Stimulated activated memory B cell treated with anti-CD40 and anti-IgM and Interleukin-4, amounts not matched to agents 10 μg/mL and 1 μg/mL and 100 μg/mL, for 72 hours (primary cell): ENCODE results near the gene IYD.
"Not testable (repeated sequence)": the region's sequence is repeated elsewhere in the genome, so short reads cannot be mapped to it uniquely, and the experiment has no call there.

Source experiments
- ATAC-seq: fragments of 150-1000 bp; cut with Tn5 transposase; 2 replicates; pipeline ENCODE4 v1.10.0; 2021
- H3K27ac Mint-ChIP-seq: one replicate; pipeline ENCODE4 v1.8.0; 2022; ENCODE audit warnings: mild to moderate bottlenecking, mixed read lengths
- H3K27me3 Mint-ChIP-seq: one replicate; pipeline ENCODE4 v1.8.0; 2022; ENCODE audit warnings: mixed read lengths
- H3K36me3 Mint-ChIP-seq: one replicate; pipeline ENCODE4 v1.8.0; 2022; ENCODE audit warnings: mixed read lengths
- H3K4me1 Mint-ChIP-seq: one replicate; pipeline ENCODE4 v1.8.0; 2022; ENCODE audit warnings: mixed read lengths
- H3K4me3 Mint-ChIP-seq: one replicate; pipeline ENCODE4 v1.8.0; 2022; ENCODE audit warnings: mild to moderate bottlenecking, moderate library complexity, mixed read lengths
- H3K9me3 Mint-ChIP-seq: one replicate; pipeline ENCODE4 v1.8.0; 2022; ENCODE audit warnings: mixed read lengths

Gene IYD

GRCh38 chr6:150425508-150425907, 56.7 kb downstream of the IYD start:
- Mint-ChIP-seq H3K4me1 (no peaks in the 10 kb centered on the region), H3K27me3 (no peaks in the 10 kb centered on the region), H3K36me3 (no peaks in the 10 kb centered on the region), H3K9me3 (no peaks in the 10 kb centered on the region), H3K4me3 (no peak overlapping the region), H3K27ac (no peak overlapping the region)
- no peak for ATAC-seq

GRCh38 chr6:150426198-150426597, 57.4 kb downstream of the IYD start:
- no peaks in the 10 kb centered on the region for H3K4me1 Mint-ChIP-seq
- no peak overlapping the region for H3K27ac Mint-ChIP-seq
- H3K9me3 Mint-ChIP-seq, result no peaks in the 10 kb centered on the region
- ATAC-seq, result no peak
- H3K27me3 Mint-ChIP-seq, result no peaks in the 10 kb centered on the region
- H3K36me3 Mint-ChIP-seq, result no peaks in the 10 kb centered on the region
- no peak overlapping the region for H3K4me3 Mint-ChIP-seq

GRCh38 chr6:150427037-150427602, 58.3 kb downstream of the IYD start:
- ATAC-seq, result no peak
- H3K36me3 Mint-ChIP-seq, result no peaks in the 10 kb centered on the region
- no peaks in the 10 kb centered on the region for H3K9me3 Mint-ChIP-seq
- no peaks in the 10 kb centered on the region for H3K4me1 Mint-ChIP-seq
- no peak overlapping the region for H3K4me3 Mint-ChIP-seq
- H3K27ac Mint-ChIP-seq, result no peak overlapping the region
- no peaks in the 10 kb centered on the region for H3K27me3 Mint-ChIP-seq

GRCh38 chr6:150427843-150428242, 59.0 kb downstream of the IYD start:
- H3K4me1 Mint-ChIP-seq, result no peaks in the 10 kb centered on the region
- no peak overlapping the region for H3K27ac Mint-ChIP-seq
- no peak for ATAC-seq
- H3K4me3 Mint-ChIP-seq, result no peak overlapping the region
- H3K36me3 Mint-ChIP-seq, result no peaks in the 10 kb centered on the region
- H3K27me3 Mint-ChIP-seq, result no peaks in the 10 kb centered on the region
- no peaks in the 10 kb centered on the region for H3K9me3 Mint-ChIP-seq

GRCh38 chr6:150430815-150431214, 62.0 kb downstream of the IYD start:
- no peak overlapping the region for H3K27ac Mint-ChIP-seq
- no peaks in the 10 kb centered on the region for H3K36me3 Mint-ChIP-seq
- H3K4me3 Mint-ChIP-seq, result no peak overlapping the region
- H3K4me1 Mint-ChIP-seq, result no peaks in the 10 kb centered on the region
- no peaks in the 10 kb centered on the region for H3K9me3 Mint-ChIP-seq
- ATAC-seq, result no peak
- H3K27me3 Mint-ChIP-seq, result no peaks in the 10 kb centered on the region

GRCh38 chr6:150435360-150435759, 66.5 kb downstream of the IYD start:
- Mint-ChIP-seq H3K4me1 (no peaks in the 10 kb centered on the region), H3K27ac (no peak overlapping the region), H3K4me3 (no peak overlapping the region), H3K27me3 (no peaks in the 10 kb centered on the region), H3K9me3 (peaks cover 8% of the 10 kb centered on the region), H3K36me3 (no peaks in the 10 kb centered on the region)
- ATAC-seq, result no peak

- Mint-ChIP-seq H3K4me1 (no peaks in the 10 kb centered on the region), H3K27ac (no peak overlapping the region), H3K27me3 (no peaks in the 10 kb centered on the region), H3K4me3 (no peak overlapping the region), H3K9me3 (peaks cover 10% of the 10 kb centered on the region), H3K36me3 (no peaks in the 10 kb centered on the region)
- ATAC-seq, result no peak
These were observed 67.0 kb downstream of the IYD start for GRCh38 chr6:150435832-150436231.

GRCh38 chr6:150439373-150439772, 70.6 kb downstream of the IYD start:
- Mint-ChIP-seq H3K36me3 (no peaks in the 10 kb centered on the region), H3K27ac (no peak overlapping the region), H3K27me3 (no peaks in the 10 kb centered on the region), H3K9me3 (peaks cover 10% of the 10 kb centered on the region), H3K4me1 (no peaks in the 10 kb centered on the region), H3K4me3 (no peak overlapping the region)
- no peak for ATAC-seq

GRCh38 chr6:150443621-150444020, 74.8 kb downstream of the IYD start:
- no peak for ATAC-seq
- Mint-ChIP-seq H3K9me3 (peaks cover 8% of the 10 kb centered on the region), H3K4me3 (no peak overlapping the region), H3K36me3 (no peaks in the 10 kb centered on the region), H3K27ac (no peak overlapping the region), H3K27me3 (no peaks in the 10 kb centered on the region), H3K4me1 (no peaks in the 10 kb centered on the region)

- Mint-ChIP-seq H3K4me3 (no peak overlapping the region), H3K4me1 (no peaks in the 10 kb centered on the region), H3K27me3 (no peaks in the 10 kb centered on the region), H3K9me3 (peaks cover 8% of the 10 kb centered on the region), H3K27ac (no peak overlapping the region), H3K36me3 (no peaks in the 10 kb centered on the region)
- ATAC-seq, result no peak
These were observed 75.5 kb downstream of the IYD start for GRCh38 chr6:150444308-150444707.

- Mint-ChIP-seq H3K4me1 (no peaks in the 10 kb centered on the region), H3K4me3 (no peak overlapping the region), H3K36me3 (no peaks in the 10 kb centered on the region), H3K9me3 (peaks cover 3% of the 10 kb centered on the region), H3K27ac (no peak overlapping the region), H3K27me3 (no peaks in the 10 kb centered on the region)
- no peak for ATAC-seq
These were observed 76.7 kb downstream of the IYD start for GRCh38 chr6:150445486-150445885.

- ATAC-seq, result no peak
- no peak overlapping the region for H3K27ac Mint-ChIP-seq
- H3K4me3 Mint-ChIP-seq, result no peak overlapping the region
- H3K27me3 Mint-ChIP-seq, result no peaks in the 10 kb centered on the region
- no peaks in the 10 kb centered on the region for H3K36me3 Mint-ChIP-seq
- no peaks in the 10 kb centered on the region for H3K4me1 Mint-ChIP-seq
- no peaks in the 10 kb centered on the region for H3K9me3 Mint-ChIP-seq
These were observed 79.4 kb downstream of the IYD start for GRCh38 chr6:150448221-150448620.

GRCh38 chr6:150449055-150449454, 80.2 kb downstream of the IYD start:
- H3K4me3 Mint-ChIP-seq, H3K27ac Mint-ChIP-seq, H3K27me3 Mint-ChIP-seq, ATAC-seq, H3K9me3 Mint-ChIP-seq, H3K4me1 Mint-ChIP-seq, H3K36me3 Mint-ChIP-seq: not testable (repeated sequence)

GRCh38 chr6:150450918-150451317, 82.1 kb downstream of the IYD start:
- Mint-ChIP-seq H3K27ac (no peak overlapping the region), H3K27me3 (no peaks in the 10 kb centered on the region), H3K9me3 (no peaks in the 10 kb centered on the region), H3K4me3 (no peak overlapping the region), H3K4me1 (peaks cover 4% of the 10 kb centered on the region), H3K36me3 (no peaks in the 10 kb centered on the region)
- no peak for ATAC-seq

- no peaks in the 10 kb centered on the region for H3K27me3 Mint-ChIP-seq
- no peak overlapping the region for H3K27ac Mint-ChIP-seq
- ATAC-seq, result no peak
- H3K4me3 Mint-ChIP-seq, result no peak overlapping the region
- no peaks in the 10 kb centered on the region for H3K9me3 Mint-ChIP-seq
- H3K36me3 Mint-ChIP-seq, result no peaks in the 10 kb centered on the region
- peaks cover 6% of the 10 kb centered on the region for H3K4me1 Mint-ChIP-seq
These were observed 83.1 kb downstream of the IYD start for GRCh38 chr6:150451807-150452427.

- H3K4me1 Mint-ChIP-seq, result peaks cover 6% of the 10 kb centered on the region
- H3K36me3 Mint-ChIP-seq, result no peaks in the 10 kb centered on the region
- H3K27me3 Mint-ChIP-seq, result no peaks in the 10 kb centered on the region
- no peak overlapping the region for H3K4me3 Mint-ChIP-seq
- no peak overlapping the region for H3K27ac Mint-ChIP-seq
- H3K9me3 Mint-ChIP-seq, result no peaks in the 10 kb centered on the region
- ATAC-seq, result no peak
These were observed 83.8 kb downstream of the IYD start for GRCh38 chr6:150452428-150453243.
